Stimulated activated CD4-positive, alpha-beta T cell treated with anti-CD3 and anti-CD28 coated beads, Interleukin-4, amount 100 ng/mL, for 1 hour (primary cell): ENCODE results near the gene PCBP3.
A peak's percentile ranks its signal among the peaks of the same experiment; 100 is the strongest.
"Not testable (repeated sequence)": the region's sequence is repeated elsewhere in the genome, so short reads cannot be mapped to it uniquely, and the experiment has no call there.

Experiments used
- DNase-seq: peaks from one replicate; pipeline ENCODE4 v3.0.0-alpha.2; 2020

The PCBP3 gene

DNA sequence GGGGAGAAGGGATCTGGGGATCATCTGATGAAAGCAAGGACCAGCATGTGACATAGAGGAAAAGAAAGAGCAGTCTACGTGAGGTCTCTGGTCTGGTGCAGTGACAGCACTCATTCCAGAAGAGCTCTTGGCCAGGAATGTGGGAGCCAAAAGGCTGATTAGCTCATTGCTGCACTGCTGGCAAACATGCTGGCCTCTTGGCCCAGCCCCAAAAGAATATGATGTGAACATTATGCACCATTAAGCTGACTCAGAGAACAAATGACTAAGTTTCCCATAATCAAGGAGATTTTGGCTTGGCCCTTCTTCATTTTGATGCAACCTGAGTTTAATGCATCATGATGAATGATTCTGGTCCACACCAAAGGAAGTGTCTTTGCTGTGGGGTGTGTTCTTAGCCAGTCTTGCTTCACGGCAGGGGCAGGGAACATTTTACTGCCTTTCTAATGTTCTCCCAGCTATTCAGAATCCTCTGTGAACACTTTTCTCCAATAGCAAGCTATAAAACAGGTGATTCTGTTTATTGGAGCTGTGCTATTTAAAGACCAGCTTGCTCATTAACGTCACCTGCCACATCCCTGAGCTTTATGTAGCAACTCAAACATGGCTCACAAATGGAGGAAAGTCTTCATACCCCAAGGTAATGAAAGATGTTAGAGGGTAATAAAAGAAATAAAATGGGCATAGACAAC is 55.1 kb downstream of the PCBP3 start:
- DNase-seq: peak; percentile 6

DNA sequence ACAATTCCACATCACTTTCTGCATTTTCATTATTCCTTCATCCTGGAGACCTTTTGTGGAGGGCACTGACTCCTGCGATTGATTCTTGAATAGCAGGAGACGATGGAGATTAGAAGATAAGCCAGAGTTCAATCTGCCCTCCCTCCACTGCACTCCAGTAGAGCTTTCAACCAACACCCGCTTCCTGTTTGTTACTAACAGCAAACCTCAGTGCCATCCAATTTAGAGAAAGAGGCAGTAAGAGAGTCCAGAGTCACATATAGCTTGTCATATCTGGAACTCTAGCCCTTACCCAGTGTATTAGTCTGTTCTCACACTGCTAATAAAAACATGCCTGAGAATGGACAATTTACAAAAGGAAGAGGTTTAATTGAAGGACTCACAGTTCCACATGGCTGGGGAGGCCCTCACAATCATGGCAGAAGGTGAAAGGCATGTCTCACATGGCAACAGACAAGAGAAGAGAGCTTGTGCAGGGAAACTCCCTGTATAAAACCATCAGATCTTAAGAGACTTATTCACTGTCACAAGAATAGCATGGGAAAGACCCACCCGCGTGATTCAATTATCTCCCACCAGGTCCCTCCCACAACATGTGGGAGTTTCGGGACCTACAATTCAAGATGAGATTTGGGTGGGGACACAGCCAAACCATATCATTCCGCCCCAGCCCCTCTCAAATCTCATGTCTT is 55.9 kb downstream of the PCBP3 start:
- DNase-seq: peak; percentile 7

DNA sequence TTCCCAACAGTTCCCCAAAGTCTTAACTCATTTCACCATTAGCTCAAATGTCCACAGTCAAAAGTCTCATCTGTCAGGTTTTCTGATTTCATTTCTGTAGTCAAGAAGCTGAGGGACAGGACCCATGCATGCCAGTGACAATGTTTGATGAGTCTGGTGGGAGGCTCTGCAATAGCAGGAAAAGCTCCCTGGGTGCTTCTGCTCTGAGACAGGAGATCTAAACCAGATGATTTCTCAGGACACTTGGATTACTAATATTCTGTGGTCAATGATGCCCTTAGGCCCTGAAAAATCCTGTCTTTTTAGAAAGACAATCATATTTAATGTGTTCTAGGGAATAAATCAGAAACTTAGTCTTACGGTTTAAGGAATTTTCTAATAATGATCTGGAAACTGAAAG is 56.4 kb downstream of the PCBP3 start:
- no peak for DNase-seq

DNA sequence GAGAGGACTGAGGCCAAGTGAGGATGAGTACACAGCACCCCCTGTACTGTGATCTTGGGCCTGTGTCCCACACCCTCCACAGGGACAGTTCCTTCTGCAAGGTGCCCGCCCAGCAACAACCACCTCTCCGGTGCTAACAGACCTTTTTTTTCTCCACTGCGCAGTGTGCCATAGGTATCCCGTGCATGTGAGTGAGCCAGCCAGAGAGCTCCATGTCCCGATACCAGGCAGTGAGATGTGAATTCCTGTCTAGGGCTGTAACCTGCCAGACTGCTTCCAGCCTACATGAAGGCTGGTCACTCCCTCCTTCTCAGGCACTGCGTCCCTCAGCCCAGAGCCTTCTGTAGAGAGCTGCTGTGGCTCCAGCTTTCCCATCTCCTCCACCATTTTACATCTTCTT is 56.9 kb downstream of the PCBP3 start:
- DNase-seq: no peak

DNA sequence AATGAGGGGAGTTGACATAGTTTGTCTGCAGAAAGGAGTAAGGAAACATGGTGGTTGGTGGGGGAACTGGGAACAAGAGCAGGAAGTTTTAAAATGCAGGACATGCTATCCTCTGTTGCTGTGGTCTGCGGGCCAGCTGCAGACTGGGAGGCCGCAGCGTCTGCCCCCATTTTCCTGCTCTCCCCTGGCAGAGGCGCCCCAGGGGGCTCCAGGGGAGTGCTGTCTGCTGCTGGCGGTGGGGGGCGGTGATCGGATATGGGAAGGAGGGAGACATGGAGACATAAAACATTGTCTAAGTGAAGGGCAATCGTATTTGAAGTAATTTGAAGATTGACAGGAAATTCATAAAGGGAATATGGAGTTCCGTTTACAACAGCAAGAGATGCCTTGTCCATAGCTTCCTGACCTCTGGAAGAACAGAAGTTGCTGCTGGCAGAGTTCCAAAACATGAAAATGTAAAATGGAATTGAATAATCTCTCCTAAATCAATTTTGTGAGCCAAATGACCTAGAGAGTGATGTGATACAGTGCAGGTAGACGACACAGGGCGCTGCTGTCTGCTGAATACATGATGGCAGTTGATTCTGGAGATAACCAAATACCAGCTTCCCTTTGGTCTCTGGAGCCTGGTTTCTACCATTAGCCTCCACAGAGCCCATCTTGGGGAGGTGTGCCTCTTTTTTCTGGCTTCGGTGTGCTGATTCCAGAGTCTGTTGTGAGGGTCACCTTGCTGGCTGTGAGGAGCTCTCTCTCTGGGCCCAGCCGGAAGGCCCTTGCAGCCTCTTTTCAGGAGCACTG is 61.0 kb downstream of the PCBP3 start:
- no peak for DNase-seq

DNA sequence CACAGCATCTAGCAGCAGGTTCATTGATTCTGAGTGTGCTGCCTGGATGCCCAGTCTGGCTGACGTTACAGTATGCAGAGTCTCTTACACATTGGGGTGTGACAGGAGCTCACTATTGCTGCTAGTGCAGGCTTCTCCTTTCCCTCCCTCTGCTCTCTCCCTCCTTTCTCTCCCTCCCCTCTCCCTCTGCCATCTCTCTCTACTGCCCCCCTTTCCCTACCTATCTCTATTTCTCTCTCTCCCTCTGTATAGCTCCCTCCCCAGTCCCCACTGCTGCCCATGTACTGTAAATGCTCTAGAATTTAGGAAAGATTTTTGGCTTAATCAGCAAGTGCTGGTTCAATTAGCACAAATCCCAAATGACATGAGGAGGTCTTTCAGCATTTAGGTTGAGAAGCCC is 62.8 kb downstream of the PCBP3 start:
- no peak for DNase-seq

DNA sequence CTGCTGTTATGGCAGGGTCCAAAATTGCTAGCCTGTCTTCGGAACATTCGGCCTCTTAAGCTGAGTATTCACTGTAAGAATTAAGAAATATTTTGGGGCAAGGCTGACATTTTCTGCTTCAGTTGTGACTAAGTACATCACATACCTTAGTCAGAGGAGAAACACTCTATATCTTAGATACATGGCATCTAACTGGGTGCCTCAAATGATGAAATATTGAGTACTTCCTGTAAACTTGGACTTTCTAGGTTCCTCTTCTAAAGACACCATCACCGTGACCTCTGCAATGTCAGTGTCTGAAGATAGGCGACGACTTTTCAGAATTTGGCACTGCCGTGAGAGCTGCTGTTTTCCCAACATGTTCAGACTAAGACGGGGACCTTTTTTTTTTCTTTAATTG is 65.6 kb downstream of the PCBP3 start:
- DNase-seq: no peak

DNA sequence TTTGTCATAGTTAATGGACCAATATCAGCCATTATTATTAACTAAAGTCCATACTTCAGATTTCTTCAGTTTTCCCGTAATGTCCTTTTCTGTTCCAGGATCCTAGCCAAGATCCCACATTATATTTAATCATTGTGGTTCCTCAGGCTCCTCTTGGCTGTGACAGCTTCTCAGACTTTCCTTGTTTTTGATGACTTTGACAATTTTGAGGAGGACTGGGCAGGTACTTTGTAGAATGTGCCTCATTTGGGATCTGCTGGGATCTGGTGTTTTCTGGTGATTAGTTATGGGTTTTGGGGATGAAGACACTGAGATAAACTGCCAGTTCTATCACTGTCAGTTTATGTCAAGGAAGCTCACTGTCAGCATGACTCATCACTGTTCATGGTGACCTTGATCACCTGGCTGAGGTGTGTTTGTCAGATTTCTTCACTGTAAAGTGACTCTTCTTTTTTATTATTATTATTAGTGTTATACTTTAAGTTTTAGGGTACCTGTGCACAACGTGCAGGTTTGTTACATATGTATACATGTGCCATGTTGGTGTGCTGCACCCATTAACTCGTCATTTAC is 66.3 kb downstream of the PCBP3 start:
- no peak for DNase-seq

DNA sequence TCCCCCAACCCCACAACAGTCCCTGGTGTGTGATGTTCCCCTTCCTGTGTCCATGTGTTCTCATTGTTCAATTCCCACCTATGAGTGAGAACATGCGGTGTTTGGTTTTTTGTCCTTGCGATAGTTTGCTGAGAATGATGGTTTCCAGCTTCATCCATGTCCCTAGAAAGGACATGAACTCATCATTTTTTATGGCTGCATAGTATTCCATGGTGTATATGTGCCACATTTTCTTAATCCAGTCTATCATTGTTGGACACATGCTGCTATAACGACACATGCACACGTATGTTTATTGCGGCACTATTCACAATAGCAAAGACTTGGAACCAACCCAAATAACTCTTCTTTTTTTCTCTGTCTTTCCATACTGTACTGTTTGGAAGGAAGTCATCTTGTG is 66.8 kb downstream of the PCBP3 start:
- DNase-seq: not testable (repeated sequence)

DNA sequence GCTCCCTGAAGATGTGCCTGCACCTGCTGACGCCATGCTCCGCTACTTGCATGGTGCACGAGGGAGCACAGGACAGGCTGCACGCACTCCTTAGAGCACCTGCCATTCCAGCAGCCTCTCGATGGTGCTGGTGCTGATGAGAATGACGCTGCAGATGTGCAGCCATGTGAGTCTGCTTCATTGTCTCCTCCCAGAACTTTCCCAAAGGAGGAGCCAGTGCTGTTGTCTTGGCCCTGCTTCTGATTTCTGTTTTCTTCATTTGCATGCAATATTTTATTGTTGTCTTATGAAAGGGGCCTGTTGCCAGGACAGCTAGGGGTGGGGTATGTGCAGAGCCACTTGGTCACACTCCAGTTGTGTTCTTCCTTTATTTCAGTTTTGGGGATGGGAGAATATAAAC is 70.1 kb downstream of the PCBP3 start:
- no peak for DNase-seq

DNA sequence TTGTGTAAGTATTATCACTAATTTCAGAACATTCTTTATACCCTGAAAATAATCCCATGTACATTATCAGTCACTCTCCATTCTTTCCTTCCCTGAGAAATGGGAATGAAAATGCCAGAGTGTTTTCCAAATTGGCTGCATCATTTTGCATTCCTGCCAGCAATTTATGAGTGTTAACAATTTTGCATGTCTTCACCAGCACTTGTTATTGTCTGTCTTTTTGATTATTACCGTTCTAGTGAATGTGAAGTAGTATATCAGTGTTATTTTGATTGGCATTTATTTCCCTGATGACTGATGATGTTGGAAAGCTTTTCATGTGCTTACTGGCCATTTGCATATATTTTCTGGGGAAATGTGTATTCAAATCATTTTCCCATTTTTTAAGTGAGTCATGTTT is 71.9 kb downstream of the PCBP3 start:
- DNase-seq: no peak

DNA sequence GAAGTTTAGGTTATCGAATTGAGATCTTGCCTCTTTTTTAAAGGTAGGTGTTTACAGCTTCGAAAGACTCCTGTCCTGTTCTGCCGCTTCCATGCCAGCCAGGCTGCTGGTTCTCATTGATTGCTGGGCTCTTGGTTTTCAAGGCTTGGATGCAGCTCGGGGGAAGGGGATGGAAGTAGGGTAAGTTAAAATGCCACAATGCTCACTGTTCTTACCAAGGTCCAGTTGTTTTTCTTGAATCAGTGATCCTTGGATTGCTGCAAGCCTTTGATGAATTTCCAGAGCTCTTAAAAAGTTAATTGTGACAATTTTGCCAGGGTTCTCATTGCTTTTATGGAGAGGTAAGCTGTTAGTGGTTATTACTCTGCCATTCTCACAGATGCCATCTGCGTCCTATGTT is 74.9 kb downstream of the PCBP3 start:
- no peak for DNase-seq

DNA sequence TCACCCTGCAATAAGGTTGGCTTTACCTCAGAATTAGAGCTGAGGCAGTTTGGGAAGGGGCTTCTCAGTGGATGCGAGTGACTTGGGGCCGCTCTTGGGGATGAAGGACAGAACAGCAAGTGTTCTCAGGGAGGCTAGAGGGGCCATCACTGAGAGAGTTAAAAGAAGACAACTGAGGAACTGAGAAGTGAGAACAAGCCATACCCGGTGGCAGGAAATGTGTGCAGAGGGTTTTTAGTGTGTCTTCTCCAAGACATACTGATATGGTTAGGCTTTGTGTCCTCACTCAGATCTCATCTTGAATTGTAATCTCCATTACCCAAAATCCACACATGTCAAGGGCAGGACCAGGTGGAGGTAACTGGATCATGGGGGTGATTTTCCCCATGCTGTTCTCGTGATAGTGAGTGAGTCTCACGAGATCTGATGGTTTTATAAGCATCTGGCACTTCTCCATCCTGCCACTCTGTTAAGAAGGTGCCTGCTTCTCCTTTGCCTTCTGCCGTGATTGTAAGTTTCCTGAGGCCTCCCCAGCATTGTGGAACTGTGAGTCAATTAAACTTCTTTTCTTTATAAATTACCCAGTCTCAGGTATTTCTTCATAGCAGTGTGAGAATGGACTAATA is 75.8 kb downstream of the PCBP3 start:
- no peak for DNase-seq

DNA sequence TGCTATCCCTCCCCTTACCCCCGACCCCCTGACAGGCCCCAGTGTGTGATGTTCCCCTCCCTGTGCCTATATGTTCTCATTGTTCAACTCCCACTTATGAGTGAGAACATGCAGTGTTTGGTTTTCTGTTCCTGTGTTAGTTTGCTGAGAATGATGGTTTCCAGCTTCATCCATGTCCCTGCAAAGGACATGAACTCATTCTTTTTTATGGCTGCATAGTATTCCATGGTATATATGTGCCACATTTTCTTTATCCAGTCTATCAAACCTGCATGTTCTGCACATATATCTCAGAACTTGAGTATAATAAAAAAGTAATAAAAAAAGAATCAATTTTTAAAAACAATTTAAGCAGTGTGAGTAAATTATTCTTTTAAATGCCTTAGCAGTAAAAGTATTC is 76.7 kb downstream of the PCBP3 start:
- DNase-seq: not testable (repeated sequence)

DNA sequence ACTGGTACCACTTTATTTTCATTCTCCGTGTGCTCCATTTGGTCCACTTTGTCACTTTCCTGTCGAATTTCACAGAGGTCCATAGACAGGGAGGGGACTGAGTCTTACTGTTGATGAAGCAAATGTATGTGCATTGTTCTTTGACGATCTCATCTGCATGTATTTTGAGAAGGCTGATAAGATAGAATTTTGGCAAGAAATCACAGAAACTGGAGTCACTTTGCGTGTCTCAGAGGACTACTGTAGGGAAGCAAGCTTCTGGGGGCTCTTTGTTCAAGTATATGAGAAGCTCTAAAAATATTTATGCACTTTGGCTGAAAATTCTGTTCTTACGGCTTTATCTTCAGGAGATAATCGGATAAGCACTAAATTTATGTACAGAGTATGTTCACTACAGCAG is 78.1 kb downstream of the PCBP3 start:
- DNase-seq: no peak

DNA sequence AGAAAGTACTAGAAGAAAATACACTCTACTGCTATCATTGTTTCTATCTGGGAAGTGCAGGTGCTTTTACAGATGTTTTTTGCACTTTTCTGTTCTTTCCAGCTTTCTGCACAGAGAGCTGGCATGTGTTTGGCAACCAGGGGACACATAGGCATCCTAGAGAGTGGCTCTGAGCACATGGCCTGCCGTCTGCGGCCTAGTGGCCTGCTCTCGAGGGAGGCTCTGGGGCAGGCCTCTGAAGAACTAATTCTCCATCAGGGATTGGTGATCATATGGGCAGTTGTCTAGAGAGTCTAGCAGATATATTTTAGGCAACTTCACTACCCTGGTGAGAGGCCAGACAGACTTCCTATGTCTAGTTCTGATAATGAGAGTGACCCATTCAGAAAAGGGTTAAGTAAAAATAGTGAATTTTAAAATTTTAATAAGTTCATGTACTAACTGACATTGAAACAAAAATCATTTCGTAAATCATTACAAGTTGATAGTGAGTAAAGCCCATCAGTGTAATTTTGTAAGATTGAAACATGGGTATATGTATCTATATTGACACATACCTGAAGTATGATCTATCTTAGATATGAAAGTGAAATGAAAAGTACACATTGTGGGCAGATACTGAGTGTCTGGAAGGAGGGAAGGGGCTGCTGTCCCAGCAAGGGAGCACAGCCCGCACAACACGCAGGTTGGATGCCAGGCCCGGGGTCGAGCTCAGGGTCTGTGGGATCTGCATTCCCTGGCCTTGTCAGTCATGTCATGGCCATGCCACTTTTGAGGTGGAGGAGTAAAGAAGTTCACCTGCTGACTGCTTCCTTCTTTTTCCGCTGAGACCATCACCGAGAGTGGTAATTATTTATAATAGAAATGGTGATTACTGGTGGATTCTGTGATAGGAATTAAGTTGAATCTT is 79.8 kb downstream of the PCBP3 start:
- DNase-seq: no peak

DNA sequence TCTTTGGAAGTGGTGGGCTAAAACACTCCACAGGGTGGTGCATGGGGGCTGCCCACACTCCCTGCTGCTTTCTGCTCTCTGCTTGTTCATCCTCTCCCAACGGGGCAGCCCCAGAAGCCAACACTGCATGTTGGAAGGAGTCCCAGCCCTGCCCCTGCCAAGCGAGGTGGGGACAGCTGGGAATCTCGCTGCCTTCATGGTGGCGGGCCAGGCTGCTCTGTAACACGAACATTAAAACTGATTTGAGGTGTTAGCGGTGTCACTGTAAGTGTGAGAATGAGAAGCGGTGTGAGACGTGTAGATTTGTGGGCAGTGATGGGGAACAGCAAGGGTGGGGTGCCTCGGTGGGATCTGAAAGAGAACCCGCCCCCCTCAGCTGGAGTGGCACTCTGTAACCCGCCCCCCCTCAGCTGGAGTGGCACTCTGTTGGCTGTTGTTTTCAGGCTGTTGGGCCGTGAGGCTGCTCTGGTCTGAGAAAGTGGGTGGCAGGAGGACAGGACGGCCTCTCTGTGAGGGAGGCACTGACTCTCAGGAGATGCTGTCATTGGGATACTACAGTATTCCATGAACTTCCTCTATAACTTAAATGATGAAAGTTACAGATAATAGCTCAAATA is 80.9 kb downstream of the PCBP3 start:
- no peak for DNase-seq

DNA sequence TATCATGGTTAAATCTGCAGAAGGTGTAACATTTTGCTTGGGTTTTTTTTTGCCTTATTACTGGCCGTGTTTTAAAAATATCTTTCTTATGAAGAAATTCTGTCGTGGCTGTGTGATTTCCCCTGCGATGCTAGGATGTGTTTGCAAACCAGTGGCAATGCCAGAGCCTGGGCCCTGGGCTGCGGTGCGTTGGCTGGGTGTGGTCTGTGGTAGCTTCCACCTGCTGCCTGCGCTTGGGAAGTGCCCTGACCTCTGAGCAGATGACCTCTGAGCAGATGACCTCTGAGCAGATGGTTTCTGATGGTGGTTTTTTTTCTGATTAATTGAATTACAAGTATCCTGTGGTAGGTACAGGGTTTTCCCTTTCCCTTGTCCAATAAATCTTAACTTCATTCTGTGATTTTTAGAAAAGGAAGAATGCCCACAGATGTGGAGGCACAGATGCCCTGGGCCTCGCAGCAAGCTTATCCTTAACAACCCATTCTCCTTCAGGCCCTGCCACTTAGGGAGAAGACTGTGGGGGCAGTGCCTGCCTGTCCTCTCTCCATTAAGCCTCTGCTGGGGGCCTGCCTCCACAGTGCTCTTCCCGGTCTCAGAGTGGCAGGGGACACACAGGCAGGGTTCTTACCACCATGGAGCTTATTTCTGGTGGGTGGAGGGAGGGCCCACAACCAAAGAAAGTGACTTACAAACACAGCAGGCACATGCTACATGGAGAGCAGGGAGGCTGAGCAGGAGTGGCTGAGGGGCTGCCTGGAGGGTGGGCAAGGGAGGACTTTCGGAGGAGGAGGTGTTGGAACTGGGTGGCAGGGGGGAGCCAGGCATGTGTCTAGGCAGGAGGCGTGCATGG is 81.7 kb downstream of the PCBP3 start:
- no peak for DNase-seq

DNA sequence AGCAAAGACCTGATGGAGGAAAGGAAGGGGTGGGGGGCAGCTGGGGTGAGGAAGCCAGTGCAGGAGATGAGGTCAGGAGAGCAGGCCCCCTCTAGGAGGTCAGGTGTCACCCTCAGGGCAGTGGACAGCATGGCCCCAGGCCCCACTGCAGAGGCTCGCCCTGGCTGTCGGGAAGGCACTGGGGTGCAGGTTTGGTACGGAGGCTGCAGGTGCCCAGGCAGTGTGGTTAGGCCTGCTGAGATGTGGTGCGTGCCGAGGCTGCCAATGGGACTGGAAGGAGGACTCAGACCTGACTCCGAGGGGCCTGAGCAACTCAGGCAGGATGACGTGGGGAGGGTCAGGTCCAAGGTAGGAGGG is 82.3 kb downstream of the PCBP3 start:
- DNase-seq: no peak

DNA sequence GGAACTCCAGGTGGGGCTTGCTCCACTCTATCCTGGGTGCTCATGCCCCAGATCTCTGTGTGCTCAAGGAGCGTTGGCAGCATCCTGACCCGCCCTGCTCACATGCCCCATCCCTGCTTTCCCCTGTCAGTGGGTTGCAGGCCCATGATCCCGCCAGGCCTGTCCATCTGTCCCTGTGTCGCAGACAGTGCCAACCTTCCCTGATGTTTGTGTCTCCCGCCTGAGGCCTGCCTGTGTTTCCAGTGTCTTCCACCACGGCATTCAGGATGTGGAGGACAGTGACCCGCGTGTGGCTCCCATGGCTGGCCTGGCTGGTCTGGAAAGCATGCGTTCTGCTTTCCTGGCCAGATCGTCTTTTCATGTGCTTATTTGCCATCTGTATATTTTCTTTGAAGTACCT is 82.9 kb downstream of the PCBP3 start:
- DNase-seq: no peak

DNA sequence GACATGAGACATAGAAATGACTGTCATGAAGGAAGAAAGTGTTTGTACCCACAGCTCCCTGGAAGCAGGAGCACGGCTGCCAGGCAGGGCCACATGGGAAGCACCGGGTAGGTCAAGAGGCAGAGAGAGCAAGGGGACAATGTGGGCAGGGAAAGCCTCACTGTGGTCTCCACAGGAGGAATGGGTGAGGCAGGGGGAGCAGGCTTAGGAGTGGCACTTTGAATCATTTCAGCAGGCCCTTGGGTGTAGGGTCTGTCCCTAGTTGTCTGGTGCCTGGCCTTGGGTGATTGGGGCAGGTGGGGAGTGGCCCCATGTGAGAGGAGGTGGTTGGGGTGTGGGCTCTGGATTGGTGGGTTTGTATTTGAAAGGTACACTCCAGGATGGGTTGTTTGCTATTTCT is 83.9 kb downstream of the PCBP3 start:
- DNase-seq: no peak
